A549 (cell line): Measurements from ENCODE around the gene GPBP1L1. TPM values are rescaled to one million over a fixed set of nuclear protein-coding genes. Genes with fewer than 3 reads are reported as not detected.

Experiments used
- ATAC-seq, 2 experiments: fragments of 200-7000 bp in 1 of 2; fragments of >200 bp in 1 of 2; cut with Nextera tagmentation in 1 of 2; cut with Tn5 transposase in 1 of 2; 3 replicates each; pipeline versions ENCODE4 v1.8.0 to v1.9.1; 2018 to 2020; ENCODE audit warnings: mild to moderate bottlenecking in 1 of 2, moderate library complexity in 1 of 2
- CTCF ChIA-PET: fragments of 300-600 bp; sonication (Branson Sonifier 250); formaldehyde crosslinking; extraction: SDS; loops from one replicate; lab custom pipeline; 2021; ENCODE audit warnings: antibody characterized with exemption, inconsistent platforms; lab: Yijun Ruan, JAX
- POLR2A ChIA-PET: fragments of 350-600 bp; formaldehyde crosslinking; extraction: SDS; loops from one replicate; lab custom pipeline; 2021; ENCODE audit warnings: antibody characterized with exemption, inconsistent platforms; lab: Yijun Ruan, JAX
- DNase-seq, 2 experiments: peaks; one replicate each; pipeline versions ENCODE4 v3.0.0 to v3.0.0-alpha.2; 2011 to 2016; ENCODE audit warnings: low read depth in 1 of 2, low spot score in 1 of 2
- FAIRE-seq: peaks from 2 replicates; lab custom pipeline; 2011; peaks lifted over from hg19 to GRCh38; lab: Jason Lieb, UNC
- H3K27ac ChIP-seq, 2 experiments: fragments of >200 bp; sonication (Bioruptor Twin); formaldehyde crosslinking; 3 replicates each; pipeline ENCODE4 v1.5.1; 2016 to 2017
- H3K4me1 ChIP-seq: fragments of >200 bp; sonication (Bioruptor Twin); formaldehyde crosslinking; 3 replicates; pipeline ENCODE4 v1.6.1; 2016
- H3K4me2 ChIP-seq: fragments of >200 bp; sonication (Bioruptor Twin); formaldehyde crosslinking; 3 replicates; pipeline ENCODE4 v1.6.1; 2016
- H3K4me3 ChIP-seq: fragments of >200 bp; sonication (Bioruptor Twin); formaldehyde crosslinking; 3 replicates; pipeline ENCODE4 v1.5.1; 2016
- H3K9me3 ChIP-seq: fragments of >200 bp; sonication (Bioruptor Twin); formaldehyde crosslinking; 3 replicates; pipeline ENCODE4 v1.6.1; 2016
- BCL3 ChIP-seq: fragments of >200 bp; sonication (Bioruptor Twin); formaldehyde crosslinking; IDR thresholded peaks from 3 replicates; pipeline ENCODE4 v1.6.1; 2016
- CBX2 ChIP-seq: fragments of 200-600 bp; sonication (generic); IDR thresholded peaks from 2 replicates; pipeline ENCODE4 v1.6.1; 2016; ENCODE audit warnings: low read depth, mild to moderate bottlenecking, borderline replicate concordance
- CEBPB ChIP-seq, 2 experiments: fragments of >200 bp in 1 of 2; sonication (Bioruptor Twin) in 1 of 2; formaldehyde crosslinking in 1 of 2; IDR thresholded peaks; 2 replicates each; pipeline ENCODE4 v1.6.1; 2012 to 2016
- EHF ChIP-seq: fragments of 250-450 bp; sonication (Bioruptor Pico); IDR thresholded peaks from 2 replicates; pipeline ENCODE4 v1.5.0; 2020; ENCODE audit warnings: mild to moderate bottlenecking
- EHMT2 ChIP-seq: fragments of 200-600 bp; sonication (generic); IDR thresholded peaks from 2 replicates; pipeline ENCODE4 v1.6.1; 2016; ENCODE audit warnings: antibody characterized with exemption, low read depth, mild to moderate bottlenecking, moderate library complexity
- FOSB ChIP-seq: fragments of 250-450 bp; sonication (Bioruptor Pico); IDR thresholded peaks from 2 replicates; pipeline ENCODE4 v1.5.0; 2020; ENCODE audit warnings: mild to moderate bottlenecking, moderate library complexity
- MAZ ChIP-seq: fragments of 150-350 bp; IDR thresholded peaks from 2 replicates; pipeline ENCODE4 v1.6.1; 2014; ENCODE audit warnings: antibody characterized with exemption, low read depth, low read length, borderline replicate concordance
- PHF8 ChIP-seq: fragments of 200-600 bp; sonication (generic); IDR thresholded peaks from 2 replicates; pipeline ENCODE4 v1.6.1; 2016; ENCODE audit warnings: low read depth, mild to moderate bottlenecking, antibody characterized with exemption, moderate library complexity, borderline replicate concordance
- POLR2A ChIP-seq: IDR thresholded peaks from 2 replicates; pipeline ENCODE4 v1.6.1; 2012; ENCODE audit warnings: mild to moderate bottlenecking, low read length
- REST ChIP-seq: fragments of 200-600 bp; sonication (generic); IDR thresholded peaks from 2 replicates; pipeline ENCODE4 v1.6.1; 2016; ENCODE audit warnings: antibody characterized with exemption, mild to moderate bottlenecking, moderate library complexity
- RNF2 ChIP-seq: fragments of 200-600 bp; sonication (generic); IDR thresholded peaks from 2 replicates; pipeline ENCODE4 v1.6.1; 2016; ENCODE audit warnings: low read depth, mild to moderate bottlenecking, antibody characterized with exemption, moderate library complexity, borderline replicate concordance
- USF2 ChIP-seq: fragments of 450-650 bp; IDR thresholded peaks from 2 replicates; pipeline ENCODE4 v1.6.1; 2014; ENCODE audit warnings: antibody characterized with exemption
- ZSCAN20 ChIP-seq: fragments of 250-450 bp; sonication (Bioruptor Pico); IDR thresholded peaks from 2 replicates; pipeline ENCODE4 v1.8.0; 2022; ENCODE audit warnings: mild to moderate bottlenecking, moderate library complexity
- WGBS: methylation state at CpG from one replicate; pipeline ENCODE4 v1.1.6; 2017; ENCODE audit errors: missing lambda C conversion rate; 5-methylcytosine and 5-hydroxymethylcytosine counted together
- polyA plus RNA-seq, 4 experiments: library from polyadenylated mRNA; depleted of rRNA in 3 of 4; stranded (reverse); fragments of >200 nt; fragmentation: RNase III in 1 of 4; extraction: RNeasy Plus Mini Kit Qiagen cat#74134 plus additional on column Dnase treatment in 1 of 4; gene quantifications; 2 replicates in 3 of 4; 3 replicates in 1 of 4; pipeline ENCODE4 v1.2.3, GENCODE V29; 2011 to 2017
- TF ChIP-seq, protein P1 (sequence below): IDR thresholded peaks from 2 replicates; pipeline ENCODE4 v1.6.1; 2012

GPBP1L1 gene
- polyA plus RNA-seq, 2 of the 4 experiments (the other 2 are of a cell fraction), result 50.9 to 74.0 TPM

DNA sequence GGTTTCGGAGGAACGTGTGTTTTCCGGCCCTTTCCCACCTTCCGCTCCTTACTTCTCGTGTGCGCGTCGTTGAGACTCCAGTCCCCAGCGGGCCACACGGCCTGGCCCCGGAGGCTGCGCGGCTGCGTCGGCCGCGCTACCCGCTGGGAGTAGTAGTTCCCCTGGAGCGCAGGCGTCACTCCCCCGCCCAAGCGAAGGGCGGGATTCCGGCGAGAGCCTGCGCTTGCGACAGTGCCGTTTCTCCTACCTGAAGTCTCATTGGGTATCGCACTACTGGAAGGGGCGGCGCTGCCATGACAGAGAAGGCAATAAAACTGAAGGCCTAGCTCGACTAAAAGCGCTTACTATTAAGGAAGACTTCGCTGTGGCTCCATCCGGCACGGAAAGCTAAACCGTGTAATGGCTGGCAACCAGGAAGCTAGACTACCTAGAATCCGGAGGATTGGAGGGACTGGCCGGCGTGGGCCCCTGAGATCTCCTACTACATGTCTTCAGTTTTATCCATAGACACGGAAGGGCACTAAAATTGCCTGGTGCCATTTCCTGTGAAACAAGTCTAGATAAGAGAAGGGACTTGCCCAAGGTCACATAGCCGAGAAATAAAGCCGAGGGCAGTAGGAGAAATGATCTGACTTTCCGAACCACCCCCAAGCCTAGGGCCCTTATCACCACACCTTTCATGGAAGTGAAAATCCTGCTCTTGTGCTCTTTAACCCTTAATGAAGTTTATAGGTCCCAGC is 851 bp upstream of the GPBP1L1 start (continued):
- TF ChIP-seq PHF8, result no peak; the same call in 1 of the 2 replicates
- no peak for TF ChIP-seq ZSCAN20 (CRISPR knock-in tag)
- TF ChIP-seq RNF2, result no peak
- TF ChIP-seq CEBPB (IDR thresholded peaks at IDR 0.05), result peak in 1 of 2 experiments; percentile 52; a peak in 2 of 4 replicates
- TF ChIP-seq EHF, result no peak
- peak; percentile 28 for TF ChIP-seq POLR2A
- peak; percentile 79; the same call in 1 of the 2 replicates for TF ChIP-seq MAZ
- no peak for TF ChIP-seq CBX2
- peak; percentile 60; the same call in 1 of the 3 replicates for TF ChIP-seq BCL3

- Histone ChIP-seq H3K4me1 (peaks cover 36% of the 10 kb centered on the region; the same call in 2 of the 3 replicates), H3K4me3 (peak overlapping the region; percentile 83), H3K27ac (peak overlapping the region; percentile 97 to 98), H3K9me3 (no peaks in the 10 kb centered on the region), H3K4me2 (peak overlapping the region; percentile 81)
- DNase-seq (no peak), ATAC-seq (peak in 1 of 2 experiments; percentile 14; a peak in 4 of 6 replicates), FAIRE-seq (no peak)
- POLR2A ChIA-PET, result interaction anchor here (0.5 to 2.2 kb wide), 11 partner anchors 8 to 424 kb away, joined by 3 to 9 read pairs (median 4); partner anchors contain the start of gene PRDX1
- CTCF ChIA-PET, result interaction anchor here (0.9 kb wide), 1 partner anchor 204 kb away, joined by 3 read pairs; no protein-coding TSS in a partner anchor
- TF ChIP-seq FOSB, result no peak
- no peak for TF ChIP-seq ZSCAN20 (CRISPR knock-in tag)
- TF ChIP-seq REST, result no peak
- TF ChIP-seq BCL3, result no peak
- no peak for TF ChIP-seq USF2
- TF ChIP-seq, protein P1, sequence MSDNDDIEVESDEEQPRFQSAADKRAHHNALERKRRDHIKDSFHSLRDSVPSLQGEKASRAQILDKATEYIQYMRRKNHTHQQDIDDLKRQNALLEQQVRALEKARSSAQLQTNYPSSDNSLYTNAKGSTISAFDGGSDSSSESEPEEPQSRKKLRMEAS, result no peak
- TF ChIP-seq EHF, result no peak
- TF ChIP-seq EHMT2, result no peak
- 6% methylated on average over 21 of the region's 27 CpGs for WGBS
Measured at GRCh38 chr1:45686015-45686287, 382 bp downstream of the GPBP1L1 start.
